ENCODE measurements around the gene FLRT2. TPM values are rescaled to one million over a fixed set of nuclear protein-coding genes. Genes with fewer than 3 reads are reported as not detected.
A peak's percentile ranks its signal among the peaks of the same experiment; 100 is the strongest.

Gene FLRT2
- total RNA-seq, 4 donors from 2014 or later, result 2.2 to 7.1 (median 5.4) TPM

- peaks cover 12 to 26% of the 10 kb centered on the region in 2 donors for H3K4me1 ChIP-seq
- intact Hi-C loops (cut with DNase I; ENCODE audit: low total_unique reads), result no loop called here
These were observed 89.0 kb downstream of the FLRT2 start for GRCh38 chr14:85618978-85619377.

GRCh38 chr14:85619851-85620250, 89.9 kb downstream of the FLRT2 start:
- H3K36me3 ChIP-seq, result peaks cover 0 to 27% of the 10 kb centered on the region in 2 donors
- no peak for DNase-seq
- in situ Hi-C loops (cut with MboI; ENCODE audit: low sequenced_read_pairs in 4 of 4) (loop anchor here in 1 of 4 donors (10.0 kb wide), 1 partner anchor 85 kb away; the partner anchor contains the start of gene FLRT2), intact Hi-C loops (cut with DNase I; ENCODE audit: low total_unique reads) (no loop called here)
- H3K4me1 ChIP-seq, result peaks cover 12 to 20% of the 10 kb centered on the region in 2 donors
- H3K27ac ChIP-seq, result peak overlapping the region; percentile 34 to 68 (median 54)
- no peaks in the 10 kb centered on the region for H3K27me3 ChIP-seq
- ATAC-seq, result peak in 1 of 2 donors; percentile 18
- no peaks in the 10 kb centered on the region for H3K9me3 ChIP-seq
- no peak for TF ChIP-seq POLR2A (IDR thresholded peaks at IDR 0.05)
- no peak for TF ChIP-seq CTCF (IDR thresholded peaks at IDR 0.05 in 4 of 5, conservative IDR thresholded peaks at IDR 0.05 in 1 of 5)
- no peak overlapping the region for H3K4me3 ChIP-seq

More at GRCh38 chr14:85618978-85619377, 89.0 kb downstream of the FLRT2 start:
- Histone ChIP-seq H3K27ac (peak overlapping the region; percentile 34 to 68 (median 54)), H3K9me3 (no peaks in the 10 kb centered on the region), H3K4me3 (no peak overlapping the region), H3K36me3 (peaks cover 0 to 27% of the 10 kb centered on the region in 2 donors), H3K27me3 (no peaks in the 10 kb centered on the region)
- DNase-seq (peak in 1 of 2 donors; percentile 41), ATAC-seq (peak in 1 of 2 donors; percentile 38)
- TF ChIP-seq CTCF (IDR thresholded peaks at IDR 0.05 in 4 of 5, conservative IDR thresholded peaks at IDR 0.05 in 1 of 5) (no peak), POLR2A (IDR thresholded peaks at IDR 0.05) (no peak)
- in situ Hi-C loops (cut with MboI; ENCODE audit: low sequenced_read_pairs in 4 of 4), result loop anchor here in 1 of 4 donors (10.0 kb wide), 1 partner anchor 84 kb away; the partner anchor contains the start of gene FLRT2

- no peak for TF ChIP-seq CTCF (IDR thresholded peaks at IDR 0.05 in 4 of 5, conservative IDR thresholded peaks at IDR 0.05 in 1 of 5)
- no peak for TF ChIP-seq POLR2A (IDR thresholded peaks at IDR 0.05)
- peaks cover 0 to 27% of the 10 kb centered on the region in 2 donors for H3K36me3 ChIP-seq
- DNase-seq, result no peak
- H3K27ac ChIP-seq, result peak overlapping the region in 3 of 4 donors; percentile 3 to 68 (median 26)
- H3K4me1 ChIP-seq, result peaks cover 5 to 17% of the 10 kb centered on the region in 2 donors
- in situ Hi-C loops (cut with MboI; ENCODE audit: low sequenced_read_pairs in 4 of 4), result no loop called here
- no peak overlapping the region for H3K4me3 ChIP-seq
- no peaks in the 10 kb centered on the region for H3K27me3 ChIP-seq
- no peaks in the 10 kb centered on the region for H3K9me3 ChIP-seq
- ATAC-seq, result no peak
- intact Hi-C loops (cut with DNase I; ENCODE audit: low total_unique reads), result no loop called here
These were observed 91.0 kb downstream of the FLRT2 start for GRCh38 chr14:85620947-85621346.

- peaks cover 12 to 23% of the 10 kb centered on the region in 2 donors for H3K4me1 ChIP-seq
- ATAC-seq (no peak), DNase-seq (no peak)
- intact Hi-C loops (cut with DNase I; ENCODE audit: low total_unique reads), result no loop called here
- TF ChIP-seq CTCF (IDR thresholded peaks at IDR 0.05 in 4 of 5, conservative IDR thresholded peaks at IDR 0.05 in 1 of 5) (no peak), POLR2A (IDR thresholded peaks at IDR 0.05) (no peak)
- no peak overlapping the region for H3K27ac ChIP-seq
- no peak overlapping the region for H3K4me3 ChIP-seq
- in situ Hi-C loops (cut with MboI; ENCODE audit: low sequenced_read_pairs in 4 of 4), result no loop called here
- H3K9me3 ChIP-seq, result no peaks in the 10 kb centered on the region
- H3K27me3 ChIP-seq, result no peaks in the 10 kb centered on the region
- peaks cover 0 to 27% of the 10 kb centered on the region in 2 donors for H3K36me3 ChIP-seq
These were observed 92.2 kb downstream of the FLRT2 start for GRCh38 chr14:85622106-85622505.
